Measurements from ENCODE around the gene RABGAP1L. TPM values are rescaled to one million over a fixed set of nuclear protein-coding genes. Genes with fewer than 3 reads are reported as not detected.

Gene RABGAP1L
- total RNA-seq, 1 experiment from 2014 or later, result 76.9 TPM

GRCh38 chr1:174324493-174324892, 165.2 kb downstream of the RABGAP1L start (continued):
- TF ChIP-seq CTCF (IDR thresholded peaks at IDR 0.05) (no peak), MLX (CRISPR knock-in tag; IDR thresholded peaks at IDR 0.05) (no peak), ELF4 (CRISPR knock-in tag; IDR thresholded peaks at IDR 0.05; ENCODE audit: low read depth) (no peak)

- Mint-ChIP-seq H3K27ac (no peak overlapping the region), H3K36me3 (peaks cover 57% of the 10 kb centered on the region), H3K27me3 (ENCODE audit: low read depth) (peaks cover 6% of the 10 kb centered on the region; the same call in 1 of the 2 replicates), H3K4me3 (no peak overlapping the region), H3K9me3 (peaks cover 78% of the 10 kb centered on the region), H3K4me1 (no peaks in the 10 kb centered on the region)
- POLR2A ChIA-PET, result no interaction called here
- no peak for ATAC-seq
- TF ChIP-seq NFYB (CRISPR knock-in tag; conservative IDR thresholded peaks at IDR 0.05; ENCODE audit: low read depth) (no peak), HMGA2 (CRISPR knock-in tag; IDR thresholded peaks at IDR 0.05) (no peak), PRRX2 (CRISPR knock-in tag; IDR thresholded peaks at IDR 0.05) (no peak), STAT6 (CRISPR knock-in tag; conservative IDR thresholded peaks at IDR 0.05; ENCODE audit: low read depth) (no peak), IRF1 (CRISPR knock-in tag; IDR thresholded peaks at IDR 0.05) (no peak), ZBTB21 (CRISPR knock-in tag; IDR thresholded peaks at IDR 0.05; ENCODE audit: borderline replicate concordance) (no peak), FOXK1 (CRISPR knock-in tag; IDR thresholded peaks at IDR 0.05) (no peak), SOX15 (CRISPR knock-in tag; IDR thresholded peaks at IDR 0.05) (no peak), SMAD3 (CRISPR knock-in tag; IDR thresholded peaks at IDR 0.05; ENCODE audit: borderline replicate concordance) (no peak), GTF2I (CRISPR knock-in tag; conservative IDR thresholded peaks at IDR 0.05) (no peak), ATF2 (CRISPR knock-in tag; IDR thresholded peaks at IDR 0.05; ENCODE audit: borderline replicate concordance, low read depth) (no peak), SP1 (CRISPR knock-in tag; conservative IDR thresholded peaks at IDR 0.05) (no peak), ZNF671 (CRISPR knock-in tag; IDR thresholded peaks at IDR 0.05) (no peak)
- DNase-seq (ENCODE audit: low spot score), result no peak
- CTCF ChIA-PET, result no interaction called here
These were observed 165.6 kb downstream of the RABGAP1L start for GRCh38 chr1:174324939-174325338.

GRCh38 chr1:174326278-174326677, 167.0 kb downstream of the RABGAP1L start:
- H3K4me3 Mint-ChIP-seq, result no peak overlapping the region
- TF ChIP-seq ZMAT4 (CRISPR knock-in tag; IDR thresholded peaks at IDR 0.05) (no peak), ZNF121 (CRISPR knock-in tag; IDR thresholded peaks at IDR 0.05) (no peak), ZNF425 (CRISPR knock-in tag; conservative IDR thresholded peaks at IDR 0.05) (no peak), ZBTB21 (CRISPR knock-in tag; IDR thresholded peaks at IDR 0.05; ENCODE audit: borderline replicate concordance) (no peak), STAT6 (CRISPR knock-in tag; conservative IDR thresholded peaks at IDR 0.05; ENCODE audit: low read depth) (no peak), FOXK1 (CRISPR knock-in tag; IDR thresholded peaks at IDR 0.05) (no peak)

More at GRCh38 chr1:174326278-174326677, 167.0 kb downstream of the RABGAP1L start:
- POLR2A ChIA-PET, result no interaction called here
- ATAC-seq, result no peak
- H3K9me3 Mint-ChIP-seq, result peaks cover 65% of the 10 kb centered on the region
- H3K36me3 Mint-ChIP-seq, result peaks cover 43% of the 10 kb centered on the region
- CTCF ChIA-PET, result no interaction called here
- no peaks in the 10 kb centered on the region for H3K4me1 Mint-ChIP-seq
- peaks cover 6% of the 10 kb centered on the region; the same call in 1 of the 2 replicates for H3K27me3 Mint-ChIP-seq (ENCODE audit: low read depth)
- DNase-seq (ENCODE audit: low spot score), result no peak
- H3K27ac Mint-ChIP-seq, result no peak overlapping the region
